Activated naive CD4-positive, alpha-beta T cell treated with anti-CD3 and anti-CD28 coated beads, Interleukin-2, amount 10 ng/mL, durations not matched to agents 7 days and 5 days (primary cell): ENCODE results near the gene CHST10.

Source experiments
- CTCF ChIA-PET: fragments of 350-600 bp; sonication (Branson Sonifier 250); formaldehyde crosslinking; loops from one replicate; lab custom pipeline; 2021; ENCODE audit warnings: antibody characterized with exemption; lab: Charles Lee
- DNase-seq: peaks from one replicate; pipeline ENCODE4 v3.0.0-alpha.2; 2020
- H3K27ac Mint-ChIP-seq: one replicate; pipeline ENCODE4 v1.8.0; 2021; ENCODE audit warnings: mild to moderate bottlenecking, moderate library complexity, mixed read lengths
- H3K27me3 Mint-ChIP-seq: one replicate; pipeline ENCODE4 v1.8.0; 2021; ENCODE audit warnings: mild to moderate bottlenecking, mixed read lengths
- H3K36me3 Mint-ChIP-seq: one replicate; pipeline ENCODE4 v1.8.0; 2021; ENCODE audit warnings: mixed read lengths
- H3K4me1 Mint-ChIP-seq: one replicate; pipeline ENCODE4 v1.8.0; 2021; ENCODE audit warnings: mixed read lengths
- H3K4me3 Mint-ChIP-seq: one replicate; pipeline ENCODE4 v1.8.0; 2021; ENCODE audit warnings: mild to moderate bottlenecking, moderate library complexity, mixed read lengths
- H3K9me3 Mint-ChIP-seq: one replicate; pipeline ENCODE4 v1.8.0; 2021; ENCODE audit warnings: mixed read lengths

Gene CHST10

DNA sequence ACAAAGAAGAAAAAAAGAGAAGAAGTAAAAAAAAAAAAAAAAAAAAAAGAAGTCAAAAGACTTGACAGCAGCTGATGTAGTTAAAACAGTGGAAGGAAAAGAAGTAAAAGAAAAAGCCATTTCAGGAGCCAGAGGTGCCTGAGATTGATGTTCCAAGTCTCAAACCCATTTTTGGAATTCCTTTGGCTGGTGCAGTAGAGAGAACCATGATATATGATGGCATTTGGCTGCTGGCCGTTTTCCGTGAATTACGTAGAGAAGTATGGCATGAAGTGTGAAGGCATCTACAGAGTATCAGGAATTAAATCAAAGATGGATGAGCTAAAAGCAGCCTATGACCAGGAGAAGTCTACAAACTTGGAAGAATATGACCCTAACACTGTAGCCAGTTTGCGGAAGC, 7.6 kb upstream of the CHST10 start:
- Mint-ChIP-seq H3K27me3 (peaks cover 29% of the 10 kb centered on the region), H3K9me3 (no peaks in the 10 kb centered on the region), H3K27ac (no peak overlapping the region), H3K4me1 (peaks cover 4% of the 10 kb centered on the region), H3K36me3 (no peaks in the 10 kb centered on the region), H3K4me3 (no peak overlapping the region)
- CTCF ChIA-PET, result no interaction called here
- no peak for DNase-seq

DNA sequence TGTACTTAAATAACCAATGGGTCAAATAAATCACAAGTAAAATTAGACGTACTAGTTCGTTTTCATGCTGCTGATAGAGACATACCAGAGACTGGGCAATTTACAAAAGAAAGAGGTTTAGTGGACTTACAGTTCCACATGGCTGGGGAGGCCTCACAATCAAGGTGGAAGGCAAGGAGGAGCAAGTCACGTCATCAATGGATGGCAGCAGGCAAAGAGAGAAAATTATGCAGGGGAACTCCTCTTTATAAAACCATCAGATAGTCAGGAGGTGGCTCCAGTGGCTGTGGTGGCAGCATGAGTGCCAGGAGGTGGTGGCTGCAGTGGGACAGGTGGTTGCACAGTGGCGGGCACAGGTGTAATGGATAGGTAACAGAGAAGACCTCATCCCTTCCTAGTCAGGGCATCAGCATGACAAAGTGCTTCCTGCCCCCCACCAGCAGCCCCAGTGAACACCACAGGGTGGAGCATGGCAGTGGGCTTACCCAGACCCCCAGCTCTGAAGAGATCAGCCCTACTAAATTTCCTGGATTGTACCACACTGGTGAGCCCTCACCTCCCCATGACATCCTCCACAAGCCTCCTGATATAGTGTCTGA, 6.9 kb upstream of the CHST10 start:
- CTCF ChIA-PET, result no interaction called here
- no peak overlapping the region for H3K4me3 Mint-ChIP-seq
- H3K27me3 Mint-ChIP-seq, result peaks cover 28% of the 10 kb centered on the region
- no peaks in the 10 kb centered on the region for H3K9me3 Mint-ChIP-seq
- H3K27ac Mint-ChIP-seq, result no peak overlapping the region
- peaks cover 4% of the 10 kb centered on the region for H3K4me1 Mint-ChIP-seq
- DNase-seq, result no peak
- no peaks in the 10 kb centered on the region for H3K36me3 Mint-ChIP-seq

DNA sequence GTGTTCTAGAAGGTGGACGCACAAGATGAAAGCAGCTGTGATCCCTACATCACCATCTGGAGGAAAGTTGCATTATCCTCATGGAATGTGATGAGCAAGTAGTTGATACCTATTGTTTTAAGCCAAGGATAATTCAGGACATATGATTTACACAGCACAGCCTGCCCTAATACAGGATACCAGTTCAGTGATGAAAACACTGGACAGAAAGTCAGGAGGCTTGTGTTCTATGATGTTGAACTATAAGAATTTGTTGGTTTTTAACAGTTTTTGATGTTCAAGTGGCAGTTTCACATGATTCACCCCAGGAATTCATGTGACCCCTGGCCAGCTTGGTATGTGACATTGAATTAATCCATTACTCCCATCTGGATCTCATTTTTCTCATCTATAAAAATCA, 6.2 kb upstream of the CHST10 start:
- H3K9me3 Mint-ChIP-seq, result no peaks in the 10 kb centered on the region
- H3K4me1 Mint-ChIP-seq, result peaks cover 5% of the 10 kb centered on the region
- H3K27me3 Mint-ChIP-seq, result peaks cover 24% of the 10 kb centered on the region
- no peaks in the 10 kb centered on the region for H3K36me3 Mint-ChIP-seq
- CTCF ChIA-PET, result no interaction called here
- no peak for DNase-seq
- no peak overlapping the region for H3K27ac Mint-ChIP-seq
- H3K4me3 Mint-ChIP-seq, result no peak overlapping the region

DNA sequence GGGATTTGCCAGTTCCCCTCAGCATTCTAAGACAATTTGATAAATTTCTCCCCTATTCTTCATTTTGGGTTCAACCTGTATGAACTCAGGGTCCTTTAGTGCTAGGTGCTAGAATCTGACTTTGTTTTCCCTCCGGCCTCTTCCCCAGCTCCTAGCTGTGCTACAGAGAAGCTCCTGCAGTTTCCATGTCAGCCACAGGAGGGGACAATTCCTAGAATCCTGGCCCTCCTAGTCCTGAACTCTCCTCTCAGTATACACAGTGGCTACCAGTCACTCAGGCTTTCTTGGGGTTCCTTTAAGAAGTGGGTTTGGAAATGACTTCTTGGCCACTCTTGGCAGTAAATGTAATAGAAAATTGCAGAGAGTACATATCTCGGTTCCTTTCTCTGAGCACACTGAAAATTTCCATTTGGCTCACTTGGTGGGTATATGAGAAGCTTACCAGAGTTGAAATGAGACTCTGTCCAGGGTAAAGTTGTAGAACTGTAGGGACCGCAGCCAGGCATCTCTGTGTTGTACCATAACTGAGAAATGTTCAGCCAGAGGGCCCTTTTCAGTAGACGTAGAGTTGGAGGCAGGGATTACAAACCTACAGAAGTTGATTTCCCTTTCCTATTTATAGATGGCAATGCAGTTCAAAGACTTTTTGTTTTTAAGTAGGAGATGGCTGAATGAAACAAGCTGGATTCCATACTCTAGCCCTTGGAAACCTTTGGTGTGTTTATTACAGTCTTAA, 5.0 kb upstream of the CHST10 start:
- Mint-ChIP-seq H3K36me3 (no peaks in the 10 kb centered on the region), H3K4me1 (peaks cover 6% of the 10 kb centered on the region), H3K9me3 (no peaks in the 10 kb centered on the region), H3K27ac (no peak overlapping the region), H3K27me3 (peaks cover 22% of the 10 kb centered on the region), H3K4me3 (no peak overlapping the region)
- no peak for DNase-seq
- CTCF ChIA-PET, result no interaction called here

DNA sequence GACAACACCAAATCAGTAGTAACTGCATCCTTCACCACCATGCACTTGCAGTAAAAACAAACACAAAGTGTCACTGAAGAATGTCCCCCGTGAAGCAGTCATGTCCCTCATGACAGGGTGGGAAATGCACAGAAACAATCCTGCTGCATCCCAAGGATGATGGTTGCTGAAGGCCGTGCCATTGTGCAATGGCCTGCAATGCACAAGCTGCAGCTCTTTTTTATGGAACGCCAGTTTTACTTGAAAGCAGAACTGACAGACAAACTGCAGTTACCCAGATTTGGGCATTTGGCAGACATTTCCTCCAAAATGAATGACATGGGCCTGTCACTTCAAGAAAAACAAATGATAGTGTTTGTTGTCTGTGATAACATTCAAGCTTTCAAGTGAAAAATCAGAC, 2.4 kb upstream of the CHST10 start:
- peaks cover 18% of the 10 kb centered on the region for H3K4me1 Mint-ChIP-seq
- H3K36me3 Mint-ChIP-seq, result no peaks in the 10 kb centered on the region
- no peak overlapping the region for H3K27ac Mint-ChIP-seq
- no peak overlapping the region for H3K4me3 Mint-ChIP-seq
- CTCF ChIA-PET, result no interaction called here
- H3K27me3 Mint-ChIP-seq, result peaks cover 21% of the 10 kb centered on the region
- DNase-seq, result no peak
- H3K9me3 Mint-ChIP-seq, result no peaks in the 10 kb centered on the region

DNA sequence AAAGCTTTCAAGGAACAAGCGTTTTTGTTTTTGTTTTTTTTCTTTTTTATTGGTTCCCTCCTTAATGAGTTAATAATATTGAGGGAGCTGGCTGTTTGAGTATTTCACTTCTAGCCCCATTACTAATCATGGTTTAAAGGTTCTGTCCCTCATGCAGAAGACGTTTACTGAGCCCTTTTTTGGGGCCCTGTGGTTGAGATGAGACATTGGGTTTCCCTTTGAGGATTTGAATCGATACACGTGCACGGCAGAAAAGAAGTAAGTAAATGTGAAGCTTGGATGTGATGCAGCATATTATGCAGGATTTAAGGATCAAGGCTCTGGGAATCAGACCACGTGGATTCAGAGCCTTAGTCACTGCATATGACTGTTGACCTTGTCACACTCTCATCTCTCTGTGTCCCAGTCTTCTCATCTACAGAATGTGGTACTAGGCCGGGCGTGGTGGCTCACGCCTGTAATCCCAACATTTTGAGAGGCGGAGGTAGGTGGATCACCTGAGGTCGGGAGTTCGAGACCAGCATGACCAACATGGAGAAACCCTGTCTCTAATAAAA, 1.0 kb upstream of the CHST10 start:
- Mint-ChIP-seq H3K27me3 (peaks cover 16% of the 10 kb centered on the region), H3K9me3 (no peaks in the 10 kb centered on the region), H3K4me3 (peak overlapping the region; percentile 75), H3K4me1 (peaks cover 18% of the 10 kb centered on the region), H3K36me3 (no peaks in the 10 kb centered on the region), H3K27ac (no peak overlapping the region)
- DNase-seq, result no peak
- CTCF ChIA-PET, result no interaction called here

DNA sequence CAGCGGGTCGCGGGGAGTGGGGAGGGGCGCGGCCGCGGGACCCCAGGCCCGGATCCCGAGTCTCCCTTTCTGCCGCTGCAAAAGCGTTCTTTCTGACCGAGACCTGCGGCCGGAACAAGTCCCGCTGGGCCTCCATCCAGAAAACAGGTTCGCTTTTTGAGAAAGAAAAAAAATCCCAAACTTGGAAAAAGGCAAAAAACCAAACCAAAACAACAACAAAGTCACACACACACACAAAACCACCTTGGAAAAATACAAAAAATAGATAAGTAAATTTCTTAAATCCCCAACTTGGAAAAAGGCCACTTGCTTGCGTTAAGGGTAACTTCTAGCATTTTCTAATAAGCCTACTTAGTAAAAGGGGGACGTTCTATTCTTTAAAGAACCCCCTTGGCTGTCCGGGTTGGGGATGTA, 250 bp upstream of the CHST10 start:
- CTCF ChIA-PET, result interaction anchor here (1.6 kb wide), 1 partner anchor 36 kb away, joined by 5 read pairs; no protein-coding TSS in a partner anchor
- Mint-ChIP-seq H3K27me3 (peaks cover 16% of the 10 kb centered on the region), H3K9me3 (no peaks in the 10 kb centered on the region), H3K27ac (no peak overlapping the region), H3K4me1 (peaks cover 18% of the 10 kb centered on the region), H3K36me3 (no peaks in the 10 kb centered on the region), H3K4me3 (peak overlapping the region; percentile 75)
- DNase-seq, result no peak

DNA sequence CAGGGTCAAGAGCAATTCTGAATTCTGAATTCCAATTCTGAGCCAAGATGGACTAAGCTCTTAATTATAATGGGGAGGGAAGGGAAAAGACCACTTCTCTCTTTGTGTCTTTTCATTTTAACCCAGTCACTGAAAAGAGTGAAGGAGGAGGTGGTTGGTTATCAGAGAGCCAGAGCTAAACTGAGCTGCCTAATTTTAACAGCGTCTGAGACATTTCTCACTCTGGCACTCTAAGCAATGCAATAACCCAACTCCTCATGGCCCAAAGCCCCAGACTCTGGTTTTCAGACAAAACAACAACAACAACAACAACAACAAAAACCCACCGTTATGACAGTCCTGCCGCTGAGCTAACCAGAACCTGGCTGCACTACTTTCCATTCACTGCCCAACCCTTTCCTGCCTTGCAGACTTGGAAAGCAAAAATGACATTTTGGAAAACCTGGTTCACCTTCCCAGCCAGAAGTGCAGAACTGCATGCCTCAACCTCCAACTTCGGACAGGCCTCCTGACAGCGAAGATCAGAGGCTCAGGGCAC, 1.0 kb downstream of the CHST10 start:
- Mint-ChIP-seq H3K27ac (no peak overlapping the region), H3K27me3 (peaks cover 12% of the 10 kb centered on the region), H3K4me3 (peak overlapping the region; percentile 72), H3K4me1 (peaks cover 18% of the 10 kb centered on the region), H3K36me3 (no peaks in the 10 kb centered on the region), H3K9me3 (no peaks in the 10 kb centered on the region)
- CTCF ChIA-PET, result interaction anchor here (1.6 to 1.7 kb wide), 2 partner anchors 35 to 155 kb away, joined by 5 to 6 read pairs; no protein-coding TSS in a partner anchor
- DNase-seq, result no peak

DNA sequence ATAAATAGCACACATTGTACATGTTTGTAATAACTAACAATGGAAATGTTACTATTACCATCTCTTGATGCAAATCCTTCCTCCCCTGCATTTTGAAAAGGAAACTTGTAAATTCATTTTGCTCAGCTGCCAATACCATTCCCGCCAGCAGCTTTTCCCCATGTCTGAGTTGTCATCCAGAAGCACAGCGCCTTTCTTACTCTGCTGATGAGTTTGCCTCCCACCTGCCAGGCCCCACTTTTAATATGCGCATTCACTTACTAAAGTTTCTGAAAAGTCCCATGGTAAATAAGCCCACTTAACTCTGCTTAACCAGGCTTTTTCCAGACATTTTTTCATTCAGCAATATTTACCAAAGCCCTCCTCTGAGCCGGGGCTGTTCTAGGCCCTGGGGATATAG, 3.9 kb downstream of the CHST10 start:
- Mint-ChIP-seq H3K4me1 (peaks cover 16% of the 10 kb centered on the region), H3K36me3 (no peaks in the 10 kb centered on the region), H3K4me3 (no peak overlapping the region), H3K27ac (no peak overlapping the region), H3K9me3 (no peaks in the 10 kb centered on the region), H3K27me3 (peaks cover 8% of the 10 kb centered on the region)
- DNase-seq, result no peak
- CTCF ChIA-PET, result interaction anchor here (1.9 to 3.3 kb wide), 2 partner anchors 33 to 151 kb away, joined by 5 to 13 read pairs; no protein-coding TSS in a partner anchor

DNA sequence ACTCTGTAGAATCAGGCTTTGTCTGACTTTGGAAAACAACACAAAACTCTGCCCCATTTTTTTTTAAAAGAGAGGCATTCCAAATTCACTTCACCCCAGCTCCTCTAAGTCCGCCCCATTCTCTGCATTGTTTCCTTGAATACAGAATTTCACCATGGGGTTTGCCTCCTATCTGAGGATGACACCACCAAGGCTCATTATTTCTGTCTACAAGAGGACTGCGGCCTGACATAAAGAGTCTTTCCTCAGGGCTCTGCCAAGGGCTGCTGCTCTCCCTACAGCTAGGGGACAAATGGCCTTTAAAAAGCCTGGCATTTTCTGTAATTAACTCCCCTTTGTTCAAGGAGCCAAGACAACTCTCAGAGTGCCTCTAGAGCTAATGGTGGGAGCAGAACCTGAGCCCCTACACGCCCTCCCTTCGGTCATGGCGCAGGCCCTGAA, 4.6 kb downstream of the CHST10 start:
- Mint-ChIP-seq H3K4me3 (no peak overlapping the region), H3K27ac (peak overlapping the region; percentile 46), H3K36me3 (no peaks in the 10 kb centered on the region), H3K27me3 (peaks cover 8% of the 10 kb centered on the region), H3K9me3 (no peaks in the 10 kb centered on the region), H3K4me1 (peaks cover 12% of the 10 kb centered on the region)
- CTCF ChIA-PET, result interaction anchor here (1.9 to 3.3 kb wide), 2 partner anchors 32 to 150 kb away, joined by 5 to 13 read pairs; no protein-coding TSS in a partner anchor
- no peak for DNase-seq

DNA sequence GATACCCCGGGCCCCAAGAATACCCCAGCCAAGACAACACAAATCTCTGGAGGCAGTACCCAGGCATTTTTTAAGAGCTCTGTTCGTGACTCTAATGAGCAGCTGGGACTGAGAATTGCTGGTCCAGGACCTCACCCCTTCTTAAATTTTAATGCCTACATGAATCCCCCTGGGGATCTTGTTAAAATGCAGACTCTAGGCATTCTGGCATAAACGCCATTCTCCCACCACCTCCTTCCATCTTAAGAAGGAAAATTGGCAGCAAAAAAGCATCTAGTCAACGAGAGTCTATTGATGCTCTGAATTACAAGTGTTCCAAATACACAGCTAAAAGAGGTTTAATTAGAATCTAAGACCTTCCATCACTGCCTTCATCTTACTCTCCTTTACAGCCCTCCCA, 5.0 kb downstream of the CHST10 start:
- Mint-ChIP-seq H3K27me3 (peaks cover 8% of the 10 kb centered on the region), H3K4me3 (no peak overlapping the region), H3K9me3 (no peaks in the 10 kb centered on the region), H3K4me1 (peaks cover 12% of the 10 kb centered on the region), H3K36me3 (no peaks in the 10 kb centered on the region), H3K27ac (no peak overlapping the region)
- DNase-seq, result no peak
- CTCF ChIA-PET, result interaction anchor here (1.9 to 3.3 kb wide), 2 partner anchors 32 to 150 kb away, joined by 5 to 13 read pairs; no protein-coding TSS in a partner anchor

DNA sequence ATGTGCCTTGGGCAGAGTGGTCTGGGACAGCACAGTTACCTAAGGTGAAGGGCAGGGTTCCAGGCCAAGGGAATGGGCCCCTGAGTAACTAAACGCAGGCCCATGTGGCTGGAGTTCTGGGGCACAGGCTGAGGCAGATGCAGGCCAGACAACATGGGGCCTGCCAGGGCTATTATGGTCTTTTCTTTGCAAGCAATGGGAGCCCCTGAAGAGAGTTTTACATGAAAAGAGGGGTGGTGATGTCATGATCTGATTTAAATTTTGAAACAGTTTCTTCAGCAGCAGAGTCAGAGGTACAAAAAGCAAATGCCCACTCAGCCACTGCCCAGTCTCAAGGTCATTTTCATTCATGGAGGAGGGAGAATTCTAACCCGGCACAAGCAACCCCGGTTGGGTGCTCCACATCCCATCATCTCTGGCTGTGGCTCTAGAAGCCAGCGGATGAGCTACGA, 5.6 kb downstream of the CHST10 start:
- CTCF ChIA-PET, result interaction anchor here (1.9 to 3.3 kb wide), 2 partner anchors 31 to 149 kb away, joined by 5 to 13 read pairs; no protein-coding TSS in a partner anchor
- no peak overlapping the region for H3K27ac Mint-ChIP-seq

DNA sequence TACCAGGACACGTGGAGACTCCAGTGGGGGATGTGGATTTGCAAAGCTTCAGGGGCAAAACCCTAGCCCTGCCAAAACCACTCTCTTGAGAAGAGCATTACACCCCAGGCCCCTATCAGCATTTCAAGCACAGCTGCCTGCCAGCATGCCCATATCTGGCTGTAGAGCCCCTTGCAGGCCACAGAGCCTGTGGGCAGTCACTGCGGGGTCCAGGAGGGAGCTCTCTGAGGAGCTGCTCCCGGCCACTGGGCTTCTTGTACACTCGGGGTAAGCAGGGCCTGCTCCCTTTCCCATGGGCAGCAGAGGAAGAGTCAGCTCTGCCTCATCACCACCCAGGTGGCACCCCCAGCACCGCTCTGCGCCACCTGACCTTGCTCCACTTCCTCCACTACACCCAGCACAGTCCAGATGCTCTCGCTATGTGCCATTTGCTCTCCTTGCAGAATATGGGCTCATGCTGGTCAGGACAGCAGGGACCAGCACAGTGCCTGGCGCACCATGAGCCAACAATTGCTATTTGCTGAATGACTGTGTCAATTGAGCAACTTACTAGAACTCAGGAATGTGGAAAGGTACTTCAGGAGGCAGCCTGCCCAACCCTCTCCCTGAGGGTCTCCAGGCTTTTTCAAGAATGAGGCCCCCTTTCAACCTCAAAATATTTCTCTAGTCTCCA, 7.4 kb downstream of the CHST10 start:
- H3K27me3 Mint-ChIP-seq, result no peaks in the 10 kb centered on the region
- no peaks in the 10 kb centered on the region for H3K9me3 Mint-ChIP-seq
- CTCF ChIA-PET, result interaction anchor here (1.3 to 2.5 kb wide), 2 partner anchors 30 to 147 kb away, joined by 3 to 6 read pairs; no protein-coding TSS in a partner anchor
- H3K36me3 Mint-ChIP-seq, result no peaks in the 10 kb centered on the region
- H3K4me3 Mint-ChIP-seq, result no peak overlapping the region
- H3K4me1 Mint-ChIP-seq, result no peaks in the 10 kb centered on the region
- H3K27ac Mint-ChIP-seq, result no peak overlapping the region
- DNase-seq, result no peak

More for the DNA sequence above, 5.6 kb downstream of the CHST10 start:
- peaks cover 5% of the 10 kb centered on the region for H3K27me3 Mint-ChIP-seq
- H3K4me1 Mint-ChIP-seq, result peaks cover 9% of the 10 kb centered on the region
- no peaks in the 10 kb centered on the region for H3K36me3 Mint-ChIP-seq
- no peak overlapping the region for H3K4me3 Mint-ChIP-seq
- no peaks in the 10 kb centered on the region for H3K9me3 Mint-ChIP-seq
- DNase-seq, result no peak
